T-helper 2 cell (primary cell): Measurements from ENCODE around the gene LRRC56.

Source experiments
- DNase-seq, 5 experiments: peaks; one replicate each; pipeline versions ENCODE4 v3.0.0 to v3.0.0-alpha.2; 2012 to 2022

The LRRC56 gene

GRCh38 chr11:575996-576768, 38.9 kb downstream of the LRRC56 start, which contains the start of gene PHRF1:
TSS of gene PHRF1 (plus strand) at chr11:576470. CDS start at chr11:581513, 5,043 bp downstream.
- DNase-seq = peak; percentile 89 to 96 (median 94)

DNA sequence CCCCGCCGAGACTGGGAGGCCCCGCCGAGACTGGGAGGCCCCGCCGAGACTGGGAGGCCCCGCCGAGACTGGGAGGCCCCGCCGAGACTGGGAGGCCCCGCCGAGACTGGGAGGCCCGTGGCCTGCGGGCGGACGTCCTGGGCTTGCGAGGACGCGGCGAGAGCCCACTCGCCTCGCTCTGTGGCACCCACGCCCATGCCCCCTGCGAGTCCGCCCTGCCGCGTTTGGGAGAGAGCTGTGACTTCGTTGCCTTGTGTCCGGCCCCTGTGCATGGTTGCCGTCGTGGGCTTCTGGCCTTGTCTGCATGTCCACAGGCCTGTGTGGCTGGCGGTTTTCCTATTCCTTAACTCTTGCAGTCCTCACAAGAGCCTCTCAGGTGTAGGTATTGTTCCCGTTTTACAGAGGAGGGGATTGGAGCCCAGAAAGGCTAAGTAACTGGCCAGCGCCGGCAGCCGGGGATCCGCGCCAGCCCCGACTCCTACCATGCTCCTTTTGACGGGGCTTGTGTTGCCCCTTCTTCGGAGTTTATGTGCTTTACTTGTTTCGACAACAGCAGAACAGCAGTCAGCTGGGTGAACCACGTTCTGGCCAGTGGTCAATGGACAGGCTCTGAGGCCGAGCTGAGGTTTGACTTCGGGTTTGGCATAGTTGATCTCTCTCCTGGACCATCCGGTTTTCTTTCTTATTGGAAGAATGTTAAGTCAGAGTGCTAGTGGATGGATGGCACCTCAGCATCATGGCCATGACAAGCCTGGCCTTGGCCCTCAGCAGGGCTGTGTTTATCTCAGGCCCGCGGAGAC, 39.7 kb downstream of the LRRC56 start:
- no peak for DNase-seq

GRCh38 chr11:577611-577894, 40.2 kb downstream of the LRRC56 start:
- DNase-seq = no peak

- no peak for DNase-seq
Observed at GRCh38 chr11:578276-579035, 41.1 kb downstream of the LRRC56 start.

- DNase-seq = no peak
Observed at GRCh38 chr11:579830-580601, 42.7 kb downstream of the LRRC56 start.

GRCh38 chr11:581342-581741, 44.0 kb downstream of the LRRC56 start:
- DNase-seq = no peak

DNA sequence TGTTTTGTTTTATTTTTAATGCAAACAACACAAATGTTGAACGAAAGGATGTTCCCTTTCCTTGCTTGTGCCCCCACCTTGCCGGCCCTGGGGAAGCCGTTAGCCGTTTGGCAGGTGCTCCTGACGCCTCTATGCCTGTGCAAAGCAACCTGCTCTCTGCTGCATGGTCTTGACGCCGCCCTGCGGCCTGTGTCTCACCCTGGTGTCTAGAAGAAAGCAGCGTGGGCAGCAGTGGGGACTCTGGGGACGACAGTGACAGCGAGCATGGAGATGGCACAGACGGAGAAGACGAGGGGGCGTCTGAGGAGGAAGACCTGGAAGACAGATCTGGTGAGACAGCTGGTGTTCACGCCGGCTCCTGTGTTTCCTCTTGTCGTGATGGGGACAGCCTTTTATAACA, 44.4 kb downstream of the LRRC56 start:
- DNase-seq = no peak

DNA sequence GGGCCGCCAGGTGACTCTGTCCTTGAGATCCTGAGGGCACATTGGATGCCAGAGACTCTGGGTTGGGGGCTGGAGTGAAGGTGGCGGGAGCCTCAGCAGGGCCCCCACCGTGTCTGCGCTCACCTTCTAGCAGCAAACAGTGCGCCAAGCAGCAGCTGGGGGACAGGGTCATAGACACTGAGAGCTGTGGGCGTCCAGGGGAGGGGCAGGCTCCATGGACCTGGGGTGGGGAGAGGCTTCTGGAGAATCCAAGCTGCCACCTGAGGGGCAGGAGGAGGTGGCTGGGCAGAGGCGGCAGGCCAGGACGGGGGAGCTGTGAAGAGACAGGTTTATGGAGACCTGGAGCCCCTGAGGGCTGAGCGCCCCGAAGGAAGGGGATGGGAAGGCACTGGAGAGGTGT, 47.0 kb downstream of the LRRC56 start:
- DNase-seq = no peak

- no peak for DNase-seq
Observed at GRCh38 chr11:586376-587316, 49.3 kb downstream of the LRRC56 start.

DNA sequence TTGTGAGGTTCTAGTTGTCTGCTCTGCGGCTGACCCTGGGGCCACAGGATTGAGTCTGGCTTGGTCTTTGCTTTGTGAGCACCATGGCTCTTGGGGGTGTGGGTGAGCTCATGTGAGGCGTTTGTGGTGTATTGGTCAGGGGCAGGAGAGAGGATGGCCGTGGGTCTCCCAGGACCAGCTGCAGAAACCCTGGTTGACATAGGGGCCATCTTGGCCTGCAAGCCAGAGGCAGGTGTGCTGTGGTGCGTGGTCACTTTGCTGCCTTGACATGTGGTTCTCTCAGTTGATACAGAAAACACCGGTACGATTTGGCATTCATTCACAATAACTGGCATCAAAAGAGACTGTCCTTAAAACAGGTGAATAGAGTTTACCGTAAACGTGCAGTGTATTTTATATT, 50.2 kb downstream of the LRRC56 start:
- DNase-seq = no peak

DNA sequence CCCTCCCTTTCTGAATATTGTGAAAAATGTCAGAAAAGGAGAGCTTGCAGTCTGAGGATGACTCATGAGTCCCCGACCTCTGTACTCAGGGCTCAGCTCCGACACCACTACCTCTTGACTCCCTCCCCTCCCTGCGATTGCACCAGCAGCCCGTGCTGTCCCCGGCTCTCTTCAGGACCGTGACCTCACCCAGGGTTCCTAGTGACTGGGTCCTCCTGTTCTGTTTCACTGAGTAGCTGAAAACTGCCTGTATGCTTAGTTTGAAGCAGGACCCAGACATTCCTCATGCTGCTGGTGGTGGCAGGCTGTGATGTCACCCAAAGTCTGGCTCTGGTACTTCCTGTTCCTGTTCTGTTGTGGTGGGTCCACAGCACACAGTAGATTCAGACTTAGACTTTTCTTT, 50.7 kb downstream of the LRRC56 start:
- peak in 2 of 5 experiments; percentile 71 to 81 for DNase-seq

DNA sequence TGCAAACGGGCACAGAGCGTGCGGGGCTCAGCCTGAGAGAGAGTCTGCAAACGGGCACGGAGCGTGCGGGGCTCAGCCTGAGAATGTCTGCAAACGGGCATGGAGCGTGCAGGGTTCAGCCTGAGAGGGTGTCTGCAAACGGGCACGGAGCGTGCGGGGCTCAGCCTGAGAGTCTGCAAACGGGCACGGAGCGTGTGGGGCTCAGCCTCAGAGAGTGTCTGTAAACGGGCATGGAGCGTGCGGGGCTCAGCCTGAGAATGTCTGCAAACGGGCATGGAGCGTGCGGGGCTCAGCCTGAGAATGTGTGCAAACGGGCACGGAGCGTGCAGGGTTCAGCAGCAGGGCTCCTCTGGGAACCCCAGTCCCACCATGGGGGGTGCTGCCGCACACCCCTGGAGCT, 52.5 kb downstream of the LRRC56 start:
- DNase-seq = no peak

GRCh38 chr11:590997-591396, 53.7 kb downstream of the LRRC56 start:
- DNase-seq = no peak

DNA sequence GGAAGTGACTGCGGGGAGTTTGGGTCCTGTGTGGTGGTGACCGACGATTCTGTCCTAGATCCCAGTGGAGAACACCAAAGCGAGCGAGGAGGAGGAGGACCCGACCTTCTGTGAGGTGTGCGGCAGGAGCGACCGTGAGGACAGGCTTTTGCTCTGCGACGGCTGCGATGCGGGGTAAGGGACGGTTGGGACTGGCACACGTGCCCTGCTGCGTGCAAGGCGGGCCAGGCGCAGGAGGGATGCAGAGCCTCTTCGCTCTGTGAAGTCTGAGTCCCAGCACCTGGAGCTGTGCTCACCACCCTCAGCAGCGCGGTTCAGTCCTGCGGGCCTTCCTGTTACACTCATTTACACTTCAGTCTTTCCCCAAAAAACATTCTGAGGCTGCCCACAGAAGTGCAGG, 55.2 kb downstream of the LRRC56 start:
- no peak for DNase-seq

GRCh38 chr11:592918-593317, 55.6 kb downstream of the LRRC56 start:
- no peak for DNase-seq

DNA sequence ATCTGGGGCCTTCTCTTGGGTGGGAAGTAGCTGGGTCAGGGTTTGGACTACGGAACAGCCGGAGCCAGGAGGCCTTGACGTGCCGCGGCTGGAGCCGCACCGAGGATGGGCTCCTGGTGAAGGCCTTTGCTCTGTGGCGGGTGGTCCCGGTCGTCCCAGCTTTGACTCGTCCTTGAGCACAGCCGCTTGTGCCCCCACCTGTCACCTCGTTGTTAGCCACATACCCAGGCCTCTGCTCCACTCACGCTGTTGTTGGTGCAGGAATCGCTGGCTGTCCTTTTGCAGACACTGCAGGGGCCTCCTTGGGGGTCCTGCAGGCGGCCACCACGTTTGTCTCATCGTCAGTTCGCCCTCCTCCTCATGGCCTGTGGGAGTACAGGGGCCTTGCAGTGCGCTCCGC, 56.0 kb downstream of the LRRC56 start:
- DNase-seq = no peak

GRCh38 chr11:595400-595799, 58.1 kb downstream of the LRRC56 start:
- DNase-seq = no peak

GRCh38 chr11:596374-596773, 59.0 kb downstream of the LRRC56 start:
- DNase-seq = peak in 2 of 5 experiments; percentile 21 to 37

DNA sequence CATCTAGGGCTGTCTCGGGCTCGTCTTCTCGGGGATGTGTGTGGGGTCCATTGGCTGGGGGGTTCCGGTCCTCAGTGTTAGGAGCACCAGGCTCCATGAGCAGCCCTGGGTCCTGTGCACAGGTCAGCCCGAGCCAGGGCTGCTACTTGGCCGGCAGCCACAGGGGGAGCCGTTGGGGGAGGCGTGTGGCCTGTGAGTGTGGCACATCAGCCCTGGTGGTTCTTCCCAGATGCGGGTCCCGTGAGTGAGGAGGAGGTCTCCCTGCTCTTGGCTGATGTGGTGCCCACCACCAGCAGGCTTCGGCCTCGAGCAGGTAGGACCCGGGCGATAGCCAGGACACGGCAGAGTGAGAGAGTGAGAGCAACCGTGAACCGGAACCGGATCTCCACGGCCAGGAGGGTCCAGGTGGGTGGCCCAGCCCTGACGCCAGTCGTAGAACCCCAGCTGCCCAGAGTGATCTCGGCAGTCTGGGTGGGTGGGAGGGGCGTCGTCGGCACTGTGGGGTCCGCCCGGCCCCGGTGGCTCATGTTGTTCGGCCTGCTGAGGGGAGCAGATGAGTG, 59.9 kb downstream of the LRRC56 start:
- DNase-seq = no peak

- DNase-seq = no peak
Observed at GRCh38 chr11:598005-598680, 60.8 kb downstream of the LRRC56 start.
